NCI-H2227 treated with DMSO at 0.1 percent for 48 hours (cell line): ENCODE measurements around the gene NDUFS7.

Experiments
- DNase-seq: peaks from one replicate; lab custom pipeline; 2025; lab: John Stamatoyannopoulos, UW

The NDUFS7 gene

GRCh38 chr19:1364070-1364704, 19.5 kb upstream of the NDUFS7 start:
- no peak for DNase-seq

- DNase-seq = no peak
Observed at GRCh38 chr19:1365319-1366269, 18.1 kb upstream of the NDUFS7 start.

- DNase-seq = no peak
Observed at GRCh38 chr19:1366296-1366695, 17.4 kb upstream of the NDUFS7 start.

GRCh38 chr19:1366899-1367870, 16.5 kb upstream of the NDUFS7 start:
- DNase-seq = no peak

- DNase-seq = no peak
Observed at GRCh38 chr19:1369214-1369805, 14.4 kb upstream of the NDUFS7 start.

- no peak for DNase-seq
Observed at GRCh38 chr19:1370579-1371361, 12.9 kb upstream of the NDUFS7 start.

- no peak for DNase-seq
Observed at GRCh38 chr19:1373042-1373533, 10.6 kb upstream of the NDUFS7 start.

- no peak for DNase-seq
Observed at GRCh38 chr19:1373534-1374249, 10.0 kb upstream of the NDUFS7 start.

GRCh38 chr19:1374250-1374577, 9.5 kb upstream of the NDUFS7 start:
- no peak for DNase-seq

GRCh38 chr19:1376415-1376805, 7.3 kb upstream of the NDUFS7 start:
- no peak for DNase-seq

GRCh38 chr19:1377176-1377964, 6.3 kb upstream of the NDUFS7 start:
- no peak for DNase-seq

GRCh38 chr19:1377965-1378785, 5.5 kb upstream of the NDUFS7 start:
- no peak for DNase-seq

- DNase-seq = no peak
Observed at GRCh38 chr19:1379126-1379905, 4.4 kb upstream of the NDUFS7 start.

- no peak for DNase-seq
Observed at GRCh38 chr19:1379961-1380489, 3.7 kb upstream of the NDUFS7 start.

GRCh38 chr19:1382250-1382649, 1.5 kb upstream of the NDUFS7 start:
- no peak for DNase-seq

GRCh38 chr19:1383017-1383311, 743 bp upstream of the NDUFS7 start:
- no peak for DNase-seq

- DNase-seq = no peak
Observed at GRCh38 chr19:1384085-1384462, 367 bp downstream of the NDUFS7 start.
